Ramos (cell line): Measurements from ENCODE around the gene CLDN9.

Source experiments
- in situ Hi-C: fragments of 300-500 bp; cut with MboI; formaldehyde crosslinking; loops from one replicate; pipeline ENCODE4 v1.14.3; 2022; ENCODE audit warnings: low sequenced_read_pairs; ENCODE audit not compliant: unreplicated experiment

The CLDN9 gene

DNA sequence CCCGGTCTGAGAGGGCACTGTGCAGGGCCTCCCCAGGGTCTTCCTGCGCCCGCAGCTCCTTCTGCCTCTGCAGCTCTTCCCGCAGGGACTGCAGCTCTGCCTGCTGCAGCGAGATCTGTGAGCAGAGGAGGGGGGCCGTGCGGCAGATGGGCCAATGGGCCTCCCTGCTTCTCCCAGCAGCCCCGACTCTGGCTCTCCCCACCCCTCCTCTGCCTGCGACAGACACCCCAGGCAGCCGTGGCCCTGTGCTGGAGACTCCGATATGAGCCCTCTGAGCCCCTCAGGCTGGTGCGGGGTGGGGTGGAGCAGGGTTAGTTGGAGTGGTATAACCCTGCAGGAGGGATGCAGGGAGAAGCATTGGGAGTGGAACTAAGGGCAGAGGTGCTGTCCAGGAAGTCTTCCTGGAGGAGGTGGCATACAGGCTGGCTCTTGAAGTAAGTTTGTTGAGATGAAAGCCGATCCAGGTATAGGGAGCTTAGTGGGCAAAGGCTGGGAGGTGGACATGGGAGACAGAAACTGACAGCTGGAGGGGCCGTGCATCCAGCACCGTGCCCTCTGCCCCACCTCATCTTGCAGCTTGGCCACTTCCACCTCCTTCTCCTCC, 16.1 kb downstream of the CLDN9 start:
- in situ Hi-C loops = no loop called here

GRCh38 chr16:3029491-3030221, 16.9 kb downstream of the CLDN9 start:
- in situ Hi-C loops = no loop called here

DNA sequence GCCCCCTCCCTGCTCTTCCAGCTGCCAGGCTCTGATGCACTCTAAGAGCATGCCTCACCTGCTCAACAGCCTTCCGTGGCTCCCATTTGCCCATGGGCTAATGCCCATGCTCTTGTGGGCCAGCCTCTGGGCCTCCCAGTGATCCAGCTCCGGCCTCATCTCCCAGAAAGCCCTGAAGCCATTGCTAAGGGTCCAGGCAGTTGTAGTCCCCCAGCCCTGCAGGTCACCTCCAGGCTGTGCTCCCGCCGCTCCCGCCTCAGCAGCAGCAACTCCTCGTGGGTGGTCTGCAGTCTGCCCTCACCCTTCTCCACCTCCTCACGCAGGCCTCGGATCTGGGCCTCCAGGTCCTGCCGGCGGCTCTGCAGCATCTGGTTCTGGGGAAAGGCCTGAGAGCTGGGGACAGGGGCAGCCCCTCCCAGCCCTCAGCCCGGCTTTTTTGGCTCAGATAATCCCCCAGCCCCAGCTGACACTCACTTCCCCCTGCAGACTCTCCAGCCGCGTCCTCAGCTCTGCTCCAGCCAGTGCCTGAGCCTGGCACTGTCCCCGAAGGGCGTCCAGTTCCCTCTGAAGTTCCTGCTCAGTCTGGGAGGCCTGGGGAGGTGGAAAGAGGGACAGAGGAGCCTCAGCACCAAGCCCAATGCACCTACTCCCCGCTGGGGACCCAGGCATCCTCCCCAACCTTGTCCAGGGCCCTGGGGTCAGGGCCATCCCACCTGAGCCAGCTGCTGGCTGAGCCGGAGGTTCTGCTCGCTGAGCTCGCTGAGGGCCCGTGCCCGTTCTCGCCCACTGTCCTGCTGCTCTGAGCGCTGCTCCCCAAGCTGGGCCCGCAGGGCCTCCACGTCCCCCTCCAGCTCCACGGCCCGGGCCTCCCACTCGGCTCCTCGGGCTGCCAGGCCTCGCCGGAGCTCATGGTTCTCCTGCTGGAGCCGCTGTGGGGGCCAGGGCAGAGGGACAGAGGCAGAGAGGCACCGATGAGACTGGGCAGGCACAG, 17.8 kb downstream of the CLDN9 start:
- in situ Hi-C loops = no loop called here

DNA sequence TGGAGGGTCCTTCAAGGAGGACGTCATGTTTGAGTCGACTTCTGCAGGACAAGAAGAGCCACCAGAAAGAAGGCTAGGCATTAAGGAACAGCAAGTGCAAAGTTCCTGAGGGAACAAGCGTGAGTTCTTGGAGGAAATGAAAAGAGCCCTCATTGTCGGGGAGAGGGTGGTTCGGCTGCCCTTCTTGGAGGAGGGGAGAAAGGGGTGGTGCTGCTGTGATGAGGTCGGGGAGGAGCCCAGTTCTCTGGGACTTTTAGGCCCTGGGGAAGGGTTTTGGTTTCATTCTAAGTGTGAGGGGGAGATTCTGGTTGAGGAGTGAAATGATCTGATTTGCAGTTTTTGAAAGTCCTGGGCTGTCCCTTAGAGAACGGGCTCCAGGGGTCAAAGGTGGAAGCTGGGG, 19.9 kb downstream of the CLDN9 start:
- in situ Hi-C loops = no loop called here

DNA sequence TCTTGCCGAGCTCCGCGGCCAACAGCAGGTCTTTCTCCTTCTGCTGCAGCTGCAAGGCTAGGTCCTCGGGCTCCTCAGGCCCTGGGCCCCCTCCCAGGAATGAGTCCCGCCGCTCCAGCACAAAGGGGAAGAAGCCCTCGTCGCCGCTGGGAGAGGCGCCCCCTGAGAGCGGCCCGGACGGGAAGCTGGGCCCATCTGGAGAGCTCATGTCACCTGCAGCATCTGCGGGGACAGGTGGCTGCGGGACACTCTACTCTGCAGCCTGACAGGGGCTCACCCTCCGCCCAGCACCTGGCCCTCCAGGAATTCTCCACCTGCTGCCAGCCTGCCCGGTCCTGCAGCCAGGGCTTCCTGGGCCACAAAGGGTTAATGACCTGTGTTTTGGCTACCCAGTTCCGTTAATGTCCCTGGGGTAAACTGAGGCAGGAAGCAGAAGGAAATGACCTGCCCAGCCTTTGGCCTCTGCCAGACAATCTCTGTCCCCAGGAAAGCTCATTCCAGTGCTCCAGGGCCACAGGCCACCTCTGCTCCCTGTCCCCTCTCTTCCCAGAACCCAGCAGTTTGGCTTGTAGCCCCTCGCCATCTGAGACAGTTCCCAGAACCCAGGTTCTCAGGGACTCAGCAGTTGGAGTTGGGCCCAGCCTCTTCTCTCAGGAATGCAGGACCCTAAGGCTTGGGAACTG, 22.7 kb downstream of the CLDN9 start:
- in situ Hi-C loops = no loop called here

- in situ Hi-C loops = no loop called here
These were observed 23.4 kb downstream of the CLDN9 start for GRCh38 chr16:3035972-3036725.

DNA sequence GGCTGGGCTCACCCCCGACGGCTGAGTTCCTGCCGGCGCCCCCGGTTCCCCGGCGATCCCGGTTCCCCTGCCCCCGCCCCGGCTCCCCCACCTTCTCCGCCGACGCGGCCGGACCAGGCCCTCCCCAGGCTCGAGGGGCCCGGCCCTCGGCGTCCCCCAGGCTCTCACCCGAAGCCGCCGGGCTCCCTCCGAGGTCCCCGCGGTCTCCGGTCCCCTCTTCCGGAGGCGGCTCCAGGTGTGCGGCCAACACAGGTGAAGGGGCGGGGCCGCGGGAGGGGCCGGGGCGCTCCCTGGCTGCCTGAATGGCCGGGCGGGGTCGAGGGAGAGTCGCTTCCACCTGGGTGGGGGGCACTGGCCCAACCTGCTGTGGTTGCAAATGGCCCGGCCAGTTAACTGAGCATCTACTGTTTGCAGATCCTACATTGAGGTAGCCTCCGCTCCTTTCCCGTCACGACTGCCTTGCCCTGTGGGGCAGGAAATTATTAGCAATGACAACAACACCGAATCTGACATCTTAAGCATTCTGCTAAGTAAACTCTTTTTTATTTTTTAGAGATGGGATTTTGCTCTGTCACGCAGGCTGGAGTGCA, 24.1 kb downstream of the CLDN9 start, which contains the start of gene BICDL2:
TSS of gene BICDL2 (minus strand) at position 219 of the 590 bp plus-strand sequence. CDS start 1,448 bp downstream, outside the sequence.
- in situ Hi-C loops = no loop called here

DNA sequence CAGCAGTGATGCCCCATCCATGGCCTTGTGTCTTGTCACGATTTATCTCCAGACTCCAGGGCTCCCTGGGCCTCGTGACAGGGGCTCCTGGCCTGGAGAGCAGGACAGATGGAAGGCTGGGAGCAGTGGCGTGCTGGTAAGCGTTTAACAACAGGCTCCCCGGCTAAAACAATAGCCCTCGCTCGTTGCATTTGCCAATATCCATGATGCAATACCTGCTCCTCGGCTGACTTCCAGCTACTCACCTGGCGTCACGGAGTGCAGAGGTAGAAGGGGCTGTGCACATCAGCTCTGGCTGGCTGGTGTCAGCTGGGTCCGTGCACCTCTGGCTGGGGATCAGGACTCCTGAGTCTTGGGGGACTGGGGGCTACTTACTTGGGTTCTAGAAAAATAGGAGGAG, 25.5 kb downstream of the CLDN9 start:
- in situ Hi-C loops = no loop called here

DNA sequence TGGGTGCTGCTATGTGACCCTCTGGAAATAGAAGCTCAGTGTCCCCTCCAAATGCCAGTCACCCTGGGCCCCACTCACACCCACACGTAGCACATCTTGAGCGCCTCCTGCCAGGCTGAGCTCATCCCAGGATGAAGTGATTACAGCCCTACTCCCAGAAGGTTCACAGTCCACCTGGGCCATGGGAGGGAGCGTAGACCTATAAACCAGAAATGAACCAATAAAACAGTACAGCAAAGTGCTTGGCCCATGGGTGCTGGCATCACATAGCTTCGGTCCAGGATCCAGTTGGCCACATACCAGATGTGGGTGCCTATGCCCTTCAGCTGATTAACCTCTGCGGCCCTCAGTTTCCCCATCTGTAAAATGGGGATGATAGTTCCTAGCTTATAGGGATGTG, 26.2 kb downstream of the CLDN9 start:
- in situ Hi-C loops = no loop called here

- in situ Hi-C loops = no loop called here
These were observed 29.7 kb downstream of the CLDN9 start for GRCh38 chr16:3042376-3042775.

DNA sequence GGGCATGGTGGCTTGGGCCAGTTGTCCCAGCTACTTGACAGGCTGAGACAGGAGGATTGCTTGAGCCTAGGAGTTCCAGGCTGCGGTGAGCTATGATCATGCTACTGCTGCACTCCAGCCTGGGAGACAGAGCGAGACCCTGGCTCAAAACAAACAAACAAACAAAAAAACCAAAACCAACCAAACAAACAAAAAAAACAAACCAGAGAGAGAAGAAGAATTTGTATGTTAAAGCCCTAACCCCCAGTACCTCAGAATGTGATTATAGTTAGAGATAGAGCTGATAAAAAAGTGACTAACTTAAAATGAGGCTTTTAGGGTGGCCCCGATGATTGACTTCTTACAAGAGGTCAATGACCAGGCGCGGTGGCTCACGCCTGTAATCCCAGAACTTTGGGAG, 32.0 kb downstream of the CLDN9 start:
- in situ Hi-C loops = no loop called here

GRCh38 chr16:3045758-3046640, 33.3 kb downstream of the CLDN9 start, which contains the start of gene MMP25:
MMP25 (plus strand) TSS chr16:3046561; CDS start chr16:3046918, 357 bp downstream.
- in situ Hi-C loops = no loop called here

GRCh38 chr16:3046641-3047386, 34.1 kb downstream of the CLDN9 start:
- in situ Hi-C loops = no loop called here

GRCh38 chr16:3047387-3047720, 34.6 kb downstream of the CLDN9 start:
- in situ Hi-C loops = no loop called here

DNA sequence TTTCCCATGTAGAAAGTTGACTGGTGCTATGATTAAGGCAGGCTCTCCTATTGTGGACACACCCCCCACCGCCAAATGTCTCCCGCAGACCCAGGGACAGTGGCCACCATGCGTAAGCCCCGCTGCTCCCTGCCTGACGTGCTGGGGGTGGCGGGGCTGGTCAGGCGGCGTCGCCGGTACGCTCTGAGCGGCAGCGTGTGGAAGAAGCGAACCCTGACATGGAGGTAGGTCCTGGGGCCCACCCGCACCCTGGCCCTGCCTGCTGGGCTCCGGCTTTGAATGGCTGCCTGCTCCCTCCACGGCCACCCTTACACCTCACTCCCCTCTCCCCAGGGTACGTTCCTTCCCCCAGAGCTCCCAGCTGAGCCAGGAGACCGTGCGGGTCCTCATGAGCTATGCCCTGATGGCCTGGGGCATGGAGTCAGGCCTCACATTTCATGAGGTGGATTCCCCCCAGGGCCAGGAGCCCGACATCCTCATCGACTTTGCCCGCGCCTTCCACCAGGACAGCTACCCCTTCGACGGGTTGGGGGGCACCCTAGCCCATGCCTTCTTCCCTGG, 37.3 kb downstream of the CLDN9 start:
- in situ Hi-C loops = no loop called here

DNA sequence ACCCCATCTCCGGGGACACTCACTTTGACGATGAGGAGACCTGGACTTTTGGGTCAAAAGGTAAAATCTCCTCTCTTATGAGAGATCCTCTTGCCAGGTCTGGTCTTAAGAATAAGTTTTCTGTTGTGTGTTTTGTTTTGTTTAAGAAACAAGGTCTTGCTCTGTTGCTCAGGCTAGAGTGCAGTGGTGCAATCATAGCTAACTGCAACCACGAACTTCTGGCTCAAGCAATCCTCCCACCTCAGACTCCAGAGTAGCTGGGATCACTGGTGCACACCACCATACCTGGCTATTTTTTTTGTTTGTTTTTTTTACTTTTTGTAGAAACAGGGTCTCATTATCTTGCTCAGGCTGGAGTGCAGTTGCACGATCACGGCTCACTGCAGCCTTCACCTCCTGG, 37.8 kb downstream of the CLDN9 start:
- in situ Hi-C loops = no loop called here

DNA sequence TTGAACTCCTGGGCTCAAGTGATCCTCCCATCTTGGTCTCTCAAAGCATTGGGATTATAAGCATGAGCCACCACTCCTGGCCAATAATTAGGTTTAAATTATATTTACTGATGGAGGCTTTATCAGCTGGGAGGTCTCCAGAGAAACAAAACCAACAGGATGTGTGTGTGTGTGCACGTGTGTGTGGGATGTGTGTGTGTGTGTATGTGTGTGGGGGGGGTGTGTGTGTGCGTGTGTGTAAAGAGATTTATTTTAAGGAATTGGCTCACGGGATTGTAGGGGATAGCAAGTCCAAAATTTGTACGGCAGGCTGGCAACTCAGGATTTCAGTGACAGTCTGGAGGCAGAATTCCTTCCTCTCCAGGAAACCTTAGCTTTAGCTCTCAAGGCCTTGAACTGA, 38.3 kb downstream of the CLDN9 start:
- in situ Hi-C loops = no loop called here
